Effector memory CD4-positive, alpha-beta T cell (primary cell): ENCODE data around the gene ARID3A.

Experiments
- DNase-seq, 3 donors: peaks; one replicate each; pipeline ENCODE4 v3.0.0-alpha.2; 2020
- H3K27ac ChIP-seq: 2 replicates; pipeline ENCODE4 v1.7.0; 2013; ENCODE audit warnings: mild to moderate bottlenecking, low read length, moderate library complexity; ENCODE audit not compliant: insufficient read depth, poor library complexity, severe bottlenecking
- H3K27me3 ChIP-seq: replicated peaks from 2 replicates; pipeline ENCODE4 v1.7.0; 2013; ENCODE audit warnings: mild to moderate bottlenecking, low read length; ENCODE audit not compliant: insufficient read depth, control insufficient read depth, poor library complexity, severe bottlenecking
- H3K36me3 ChIP-seq: 2 replicates; pipeline ENCODE4 v1.7.0; 2013; ENCODE audit warnings: mild to moderate bottlenecking, low read length, moderate library complexity; ENCODE audit not compliant: control insufficient read depth, insufficient read depth
- H3K4me1 ChIP-seq: 2 replicates; pipeline ENCODE4 v1.7.0; 2013; ENCODE audit warnings: low read length, mild to moderate bottlenecking; ENCODE audit not compliant: control insufficient read depth, insufficient read depth, poor library complexity, severe bottlenecking
- H3K4me3 ChIP-seq: 2 replicates; pipeline ENCODE4 v1.7.0; 2013; ENCODE audit warnings: low read length, low read depth, mild to moderate bottlenecking; ENCODE audit not compliant: insufficient read depth, poor library complexity, severe bottlenecking
- H3K9me3 ChIP-seq: 2 replicates; pipeline ENCODE4 v1.7.0; 2013; ENCODE audit warnings: mild to moderate bottlenecking, low read length, moderate library complexity; ENCODE audit not compliant: control insufficient read depth

ARID3A gene

DNA sequence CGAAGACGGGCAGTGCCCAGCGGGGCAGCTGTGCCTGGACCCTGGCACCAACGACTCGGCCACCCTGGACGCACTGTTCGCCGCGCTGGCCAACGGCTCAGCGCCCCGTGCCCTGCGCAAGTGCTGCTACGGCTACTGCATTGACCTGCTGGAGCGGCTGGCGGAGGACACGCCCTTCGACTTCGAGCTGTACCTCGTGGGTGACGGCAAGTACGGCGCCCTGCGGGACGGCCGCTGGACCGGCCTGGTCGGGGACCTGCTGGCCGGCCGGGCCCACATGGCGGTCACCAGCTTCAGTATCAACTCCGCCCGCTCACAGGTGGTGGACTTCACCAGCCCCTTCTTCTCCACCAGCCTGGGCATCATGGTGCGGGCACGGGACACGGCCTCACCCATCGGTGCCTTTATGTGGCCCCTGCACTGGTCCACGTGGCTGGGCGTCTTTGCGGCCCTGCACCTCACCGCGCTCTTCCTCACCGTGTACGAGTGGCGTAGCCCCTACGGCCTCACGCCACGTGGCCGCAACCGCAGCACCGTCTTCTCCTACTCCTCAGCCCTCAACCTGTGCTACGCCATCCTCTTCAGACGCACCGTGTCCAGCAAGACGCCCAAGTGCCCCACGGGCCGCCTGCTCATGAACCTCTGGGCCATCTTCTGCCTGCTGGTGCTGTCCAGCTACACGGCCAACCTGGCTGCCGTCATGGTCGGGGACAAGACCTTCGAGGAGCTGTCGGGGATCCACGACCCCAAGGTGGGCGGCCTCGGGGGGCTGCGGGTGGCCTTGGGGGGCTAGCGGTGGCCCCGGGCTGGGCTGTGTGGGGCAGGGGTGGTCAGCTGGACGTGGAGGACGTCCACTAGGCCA is 79.2 kb downstream of the ARID3A start:
- peaks cover 14% of the 10 kb centered on the region for H3K4me1 ChIP-seq
- no peak overlapping the region for H3K4me3 ChIP-seq
- no peak overlapping the region for H3K27ac ChIP-seq
- peaks cover 11% of the 10 kb centered on the region for H3K27me3 ChIP-seq
- DNase-seq = no peak
- no peaks in the 10 kb centered on the region for H3K9me3 ChIP-seq
- peaks cover 7% of the 10 kb centered on the region for H3K36me3 ChIP-seq

GRCh38 chr19:1006711-1007398 is 81.0 kb downstream of the ARID3A start:
- no peak overlapping the region for H3K27ac ChIP-seq
- no peaks in the 10 kb centered on the region for H3K9me3 ChIP-seq
- H3K27me3 ChIP-seq = no peaks in the 10 kb centered on the region
- peaks cover under 1% of the 10 kb centered on the region for H3K4me1 ChIP-seq
- DNase-seq = no peak
- no peak overlapping the region for H3K4me3 ChIP-seq
- peaks cover 23% of the 10 kb centered on the region for H3K36me3 ChIP-seq

DNA sequence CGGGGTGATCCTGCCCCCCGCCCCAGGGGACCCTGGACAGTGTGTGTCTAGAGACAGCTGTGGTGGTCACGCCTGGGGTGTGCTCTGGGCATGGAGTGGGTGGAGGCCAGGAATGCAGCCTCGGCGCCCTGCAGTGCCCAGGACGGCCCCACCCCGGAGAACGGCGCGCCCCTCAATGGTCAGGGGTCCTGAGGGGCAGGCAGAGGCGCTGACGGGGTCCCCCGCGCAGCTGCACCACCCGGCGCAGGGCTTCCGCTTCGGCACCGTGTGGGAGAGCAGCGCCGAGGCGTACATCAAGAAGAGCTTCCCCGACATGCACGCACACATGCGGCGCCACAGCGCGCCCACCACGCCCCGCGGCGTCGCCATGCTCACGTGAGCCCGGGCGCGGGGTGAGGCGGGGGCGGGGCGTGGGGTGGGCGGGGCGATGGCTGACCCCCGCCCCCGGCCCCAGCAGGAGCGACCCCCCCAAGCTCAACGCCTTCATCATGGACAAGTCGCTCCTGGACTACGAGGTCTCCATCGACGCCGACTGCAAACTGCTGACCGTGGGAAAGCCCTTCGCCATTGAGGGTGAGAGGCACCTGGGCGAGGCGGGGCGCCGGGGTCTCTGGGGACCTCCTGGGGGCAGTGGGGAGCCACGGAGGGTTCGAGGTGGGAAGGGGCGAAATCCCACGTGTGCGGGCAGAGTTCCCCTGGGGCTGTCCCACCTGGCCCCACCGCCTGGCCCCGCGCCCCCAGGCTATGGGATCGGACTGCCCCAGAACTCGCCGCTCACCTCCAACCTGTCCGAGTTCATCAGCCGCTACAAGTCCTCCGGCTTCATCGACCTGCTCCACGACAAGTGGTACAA is 81.8 kb downstream of the ARID3A start:
- H3K36me3 ChIP-seq = peaks cover 31% of the 10 kb centered on the region
- no peak overlapping the region for H3K4me3 ChIP-seq
- no peaks in the 10 kb centered on the region for H3K9me3 ChIP-seq
- no peaks in the 10 kb centered on the region for H3K4me1 ChIP-seq
- no peak for DNase-seq
- no peaks in the 10 kb centered on the region for H3K27me3 ChIP-seq
- H3K27ac ChIP-seq = no peak overlapping the region

GRCh38 chr19:1008268-1009040 is 82.6 kb downstream of the ARID3A start:
- no peak for DNase-seq
- Histone ChIP-seq H3K4me3 (no peak overlapping the region), H3K4me1 (no peaks in the 10 kb centered on the region), H3K9me3 (no peaks in the 10 kb centered on the region), H3K27ac (no peak overlapping the region), H3K36me3 (peaks cover 35% of the 10 kb centered on the region), H3K27me3 (no peaks in the 10 kb centered on the region)

- Histone ChIP-seq H3K9me3 (no peaks in the 10 kb centered on the region), H3K27ac (no peak overlapping the region), H3K36me3 (peaks cover 43% of the 10 kb centered on the region), H3K4me3 (no peak overlapping the region), H3K4me1 (no peaks in the 10 kb centered on the region), H3K27me3 (no peaks in the 10 kb centered on the region)
- DNase-seq = no peak
Observed at GRCh38 chr19:1009041-1009980, 83.5 kb downstream of the ARID3A start.

GRCh38 chr19:1009981-1010538 is 84.2 kb downstream of the ARID3A start:
- Histone ChIP-seq H3K9me3 (no peaks in the 10 kb centered on the region), H3K27me3 (no peaks in the 10 kb centered on the region), H3K36me3 (peaks cover 49% of the 10 kb centered on the region), H3K4me1 (peaks cover 2% of the 10 kb centered on the region), H3K4me3 (no peak overlapping the region), H3K27ac (no peak overlapping the region)
- DNase-seq = no peak

GRCh38 chr19:1010586-1011510 is 85.0 kb downstream of the ARID3A start:
- H3K27ac ChIP-seq = no peak overlapping the region
- H3K9me3 ChIP-seq = no peaks in the 10 kb centered on the region
- H3K4me1 ChIP-seq = peaks cover 10% of the 10 kb centered on the region
- no peak overlapping the region for H3K4me3 ChIP-seq
- no peak for DNase-seq
- H3K27me3 ChIP-seq = no peaks in the 10 kb centered on the region
- H3K36me3 ChIP-seq = peaks cover 51% of the 10 kb centered on the region

- H3K4me3 ChIP-seq = no peak overlapping the region
- no peaks in the 10 kb centered on the region for H3K9me3 ChIP-seq
- DNase-seq = no peak
- no peak overlapping the region for H3K27ac ChIP-seq
- H3K27me3 ChIP-seq = no peaks in the 10 kb centered on the region
- peaks cover 57% of the 10 kb centered on the region for H3K36me3 ChIP-seq
- H3K4me1 ChIP-seq = peaks cover 14% of the 10 kb centered on the region
Observed at GRCh38 chr19:1011831-1012333, 86.0 kb downstream of the ARID3A start.
